T-cell (primary cell): ENCODE measurements around the gene JAG2. TPM values are rescaled to one million over a fixed set of nuclear protein-coding genes. Genes with fewer than 3 reads are reported as not detected.
A peak's percentile ranks its signal among the peaks of the same experiment; 100 is the strongest.

Source experiments
- ATAC-seq, 4 experiments: fragments of 200-7000 bp in 3 of 4; fragments of 150-1000 bp in 1 of 4; cut with Tn5 transposase; replicated peaks in 1 of 4; 1 replicate in 3 of 4; 2 replicates in 1 of 4; pipeline ENCODE4 v1.10.0; 2021; ENCODE audit warnings: moderate library complexity in 3 of 4, mild to moderate bottlenecking in 2 of 4, moderate number of reproducible peaks in 1 of 4
- CTCF ChIA-PET, 2 donors: fragments of 300-600 bp; sonication (Branson Sonifier 250); formaldehyde crosslinking; loops; one replicate each; lab custom pipeline; 2022; ENCODE audit warnings: antibody characterized with exemption in 2 of 2; lab: Charles Lee
- POLR2A ChIA-PET, 2 donors: fragments of 300-600 bp; sonication (Branson Sonifier 250); formaldehyde crosslinking; loops; one replicate each; lab custom pipeline; 2022; ENCODE audit warnings: antibody characterized with exemption in 2 of 2; lab: Charles Lee
- DNase-seq, 35 experiments: peaks; one replicate each; pipeline versions ENCODE4 v3.0.0 to v3.0.0-alpha.2; 2013 to 2023
- H3K27ac ChIP-seq: one replicate; pipeline ENCODE4 v1.5.1; 2013; ENCODE audit warnings: low read length
- H3K27me3 ChIP-seq, 2 experiments: replicated peaks in 1 of 2; 1 replicate in 1 of 2; 2 replicates in 1 of 2; pipeline versions ENCODE4 v1.6.1 to v1.7.0; 2013; ENCODE audit warnings: low read length in 1 of 2, mixed read lengths in 1 of 2; ENCODE audit not compliant: control insufficient read depth in 2 of 2, insufficient read depth in 2 of 2; ENCODE audit errors: extremely low read depth in 1 of 2
- H3K36me3 ChIP-seq, 2 donors: 1 replicate in 1 of 2; 2 replicates in 1 of 2; pipeline versions ENCODE4 v1.6.1 to v1.7.0; 2013; ENCODE audit warnings: low read length in 1 of 2; ENCODE audit not compliant: control insufficient read depth in 2 of 2, insufficient read depth in 1 of 2; ENCODE audit errors: extremely low read depth in 1 of 2
- H3K4me1 ChIP-seq, 2 experiments: 1 replicate in 1 of 2; 2 replicates in 1 of 2; pipeline versions ENCODE4 v1.6.1 to v1.7.0; 2013; ENCODE audit warnings: low read length in 2 of 2, mixed read lengths in 1 of 2; ENCODE audit not compliant: insufficient read depth in 2 of 2, control insufficient read depth in 1 of 2; ENCODE audit errors: extremely low read depth in 1 of 2
- H3K4me3 ChIP-seq, 2 donors: 1 replicate in 1 of 2; 2 replicates in 1 of 2; pipeline versions ENCODE4 v1.5.1 to v1.7.0; 2013; ENCODE audit warnings: mild to moderate bottlenecking in 2 of 2, low read length in 1 of 2, moderate library complexity in 1 of 2; ENCODE audit not compliant: control insufficient read depth in 1 of 2; ENCODE audit errors: extremely low read depth in 1 of 2
- H3K9me3 ChIP-seq: 2 replicates; pipeline ENCODE4 v1.7.0; 2013
- H3K27ac Mint-ChIP-seq, 2 donors: one replicate each; pipeline ENCODE4 v1.8.0; 2020 to 2021; ENCODE audit warnings: mild to moderate bottlenecking in 2 of 2, mixed read lengths in 2 of 2
- H3K27me3 Mint-ChIP-seq, 2 donors: one replicate each; pipeline ENCODE4 v1.8.0; 2021 to 2022; ENCODE audit warnings: mixed read lengths in 2 of 2
- H3K36me3 Mint-ChIP-seq: one replicate; pipeline ENCODE4 v1.8.0; 2021; ENCODE audit warnings: mixed read lengths
- H3K4me1 Mint-ChIP-seq, 3 donors: one replicate each; pipeline ENCODE4 v1.8.0; 2020 to 2022; ENCODE audit warnings: mixed read lengths in 3 of 3, mild to moderate bottlenecking in 1 of 3
- H3K4me3 Mint-ChIP-seq, 3 donors: one replicate each; pipeline ENCODE4 v1.8.0; 2020 to 2022; ENCODE audit warnings: mild to moderate bottlenecking in 3 of 3, mixed read lengths in 3 of 3, moderate library complexity in 3 of 3
- H3K9me3 Mint-ChIP-seq, 3 donors: one replicate each; pipeline ENCODE4 v1.8.0; 2020 to 2022; ENCODE audit warnings: mixed read lengths in 3 of 3
- WGBS: methylation state at CpG from one replicate; pipeline ENCODE4 v1.1.5; 2013; ENCODE audit warnings: missing lambda C conversion rate; ENCODE audit not compliant: insufficient coverage; 5-methylcytosine and 5-hydroxymethylcytosine counted together
- total RNA-seq, 35 experiments: library from RNA in 6 of 35; stranded (reverse) in 6 of 35; fragments of 120-200 nt in 1 of 35; gene quantifications; one replicate each; pipeline versions ENCODE4 v1.2.1 to v1.2.4 and lab custom pipeline; 2013 to 2026

JAG2 gene
- total RNA-seq, 5 donors from 2014 or later (not counting 1 experiment from before 2014, with no cell fraction given): 0.76 to 1.9 (median 1.2) TPM

- POLR2A ChIA-PET: no interaction called here
- DNase-seq (peak in 7 of 35 experiments; percentile 15 to 52 (median 29)), ATAC-seq (peak in 3 of 4 experiments; percentile 20 to 44 (median 36))
- H3K36me3 Mint-ChIP-seq: no peaks in the 10 kb centered on the region
- CTCF ChIA-PET: interaction anchor here (0.5 to 0.7 kb wide), 2 partner anchors 160 to 294 kb away, joined by 3 to 4 read pairs; no protein-coding TSS in a partner anchor
- Histone ChIP-seq H3K27me3 (peaks cover 4 to 84% of the 10 kb centered on the region in 2 experiments), H3K27ac (no peak overlapping the region), H3K4me3 (peak overlapping the region in 1 of 2 donors; percentile 32), H3K36me3 (no peaks in the 10 kb centered on the region), H3K9me3 (no peaks in the 10 kb centered on the region), H3K4me1 (peaks cover 31 to 52% of the 10 kb centered on the region in 2 experiments)
- WGBS: 17% methylated on average over 19 of the region's 25 CpGs
- peaks cover 15 to 42% of the 10 kb centered on the region in 2 donors for H3K27me3 Mint-ChIP-seq
- H3K27ac Mint-ChIP-seq: peak overlapping the region in 1 of 2 donors; percentile 24
- H3K4me1 Mint-ChIP-seq: peaks cover 18 to 36% (median 24%) of the 10 kb centered on the region in 3 donors
- H3K4me3 Mint-ChIP-seq: peak overlapping the region in 1 of 3 donors; percentile 71
- H3K9me3 Mint-ChIP-seq: no peaks in the 10 kb centered on the region
Measured at GRCh38 chr14:105195522-105196264, 27.1 kb upstream of the JAG2 start.

GRCh38 chr14:105195051-105195450, 26.5 kb upstream of the JAG2 start:
- peaks cover 31 to 52% of the 10 kb centered on the region in 2 experiments for H3K4me1 ChIP-seq
- POLR2A ChIA-PET: interaction anchor here in 1 of 2 donors (0.6 kb wide), 1 partner anchor 155 kb away, joined by 5 read pairs; no protein-coding TSS in a partner anchor
- DNase-seq (no peak), ATAC-seq (no peak)
- H3K27ac ChIP-seq: no peak overlapping the region
- CTCF ChIA-PET: interaction anchor here (0.6 to 0.7 kb wide), 2 partner anchors 161 to 205 kb away, joined by 3 to 4 read pairs; no protein-coding TSS in a partner anchor
- H3K9me3 ChIP-seq: no peaks in the 10 kb centered on the region
- H3K27me3 ChIP-seq: peaks cover 4 to 78% of the 10 kb centered on the region in 2 experiments
- no peaks in the 10 kb centered on the region for H3K9me3 Mint-ChIP-seq
- WGBS: 80% methylated on average over 1 of the region's 10 CpGs
- no peaks in the 10 kb centered on the region for H3K36me3 Mint-ChIP-seq
- no peak overlapping the region for H3K27ac Mint-ChIP-seq
- no peak overlapping the region for H3K4me3 ChIP-seq
- H3K4me1 Mint-ChIP-seq: peaks cover 18 to 36% (median 24%) of the 10 kb centered on the region in 3 donors
- peak overlapping the region in 1 of 3 donors; percentile 71 for H3K4me3 Mint-ChIP-seq
- peaks cover 13 to 37% of the 10 kb centered on the region in 2 donors for H3K27me3 Mint-ChIP-seq
- no peaks in the 10 kb centered on the region for H3K36me3 ChIP-seq

GRCh38 chr14:105193916-105194782, 25.6 kb upstream of the JAG2 start:
- Histone ChIP-seq H3K36me3 (no peaks in the 10 kb centered on the region), H3K4me3 (peak overlapping the region in 1 of 2 donors; percentile 32), H3K4me1 (peaks cover 31 to 52% of the 10 kb centered on the region in 2 experiments), H3K27me3 (peaks cover 4 to 75% of the 10 kb centered on the region in 2 experiments), H3K9me3 (no peaks in the 10 kb centered on the region), H3K27ac (no peak overlapping the region)
- H3K27me3 Mint-ChIP-seq: peaks cover 11 to 28% of the 10 kb centered on the region in 2 donors
- DNase-seq: peak in 23 of 35 experiments; percentile 20 to 55 (median 38)
- WGBS: 36% methylated on average over 13 of the region's 17 CpGs
- peak overlapping the region in 1 of 2 donors; percentile 74 for H3K27ac Mint-ChIP-seq
- ChIA-PET CTCF (interaction anchor here in 1 of 2 donors (0.6 kb wide), 2 partner anchors 131 to 206 kb away, joined by 3 to 5 read pairs; no protein-coding TSS in a partner anchor), POLR2A (interaction anchor here in 1 of 2 donors (0.6 kb wide), 1 partner anchor 156 kb away, joined by 5 read pairs; no protein-coding TSS in a partner anchor)
- ATAC-seq: peak; percentile 30 to 62 (median 48)
- no peaks in the 10 kb centered on the region for H3K36me3 Mint-ChIP-seq
- peak overlapping the region in 2 of 3 donors; percentile 28 to 49 for H3K4me3 Mint-ChIP-seq
- H3K9me3 Mint-ChIP-seq: no peaks in the 10 kb centered on the region
- H3K4me1 Mint-ChIP-seq: peaks cover 18 to 34% (median 24%) of the 10 kb centered on the region in 3 donors

GRCh38 chr14:105192866-105193731, 24.5 kb upstream of the JAG2 start:
- H3K4me3 Mint-ChIP-seq: peak overlapping the region in 2 of 3 donors; percentile 25 to 49
- peaks cover 3 to 73% of the 10 kb centered on the region in 2 experiments for H3K27me3 ChIP-seq
- no peak for DNase-seq
- H3K9me3 ChIP-seq: no peaks in the 10 kb centered on the region
- no peak overlapping the region for H3K27ac Mint-ChIP-seq
- peaks cover 31 to 52% of the 10 kb centered on the region in 2 experiments for H3K4me1 ChIP-seq
- no peak overlapping the region for H3K27ac ChIP-seq
- peaks cover 18 to 31% (median 24%) of the 10 kb centered on the region in 3 donors for H3K4me1 Mint-ChIP-seq
- no peaks in the 10 kb centered on the region for H3K9me3 Mint-ChIP-seq
- peak; percentile 40 to 66 (median 64) for ATAC-seq
- peaks cover 8 to 25% of the 10 kb centered on the region in 2 donors for H3K27me3 Mint-ChIP-seq
- POLR2A ChIA-PET: no interaction called here
- CTCF ChIA-PET: interaction anchor here in 1 of 2 donors (0.6 kb wide), 1 partner anchor 130 kb away, joined by 5 read pairs; no protein-coding TSS in a partner anchor
- H3K4me3 ChIP-seq: peak overlapping the region in 1 of 2 donors; percentile 51
- no peaks in the 10 kb centered on the region for H3K36me3 ChIP-seq
- 14% methylated on average over 26 of the region's 29 CpGs for WGBS
- no peaks in the 10 kb centered on the region for H3K36me3 Mint-ChIP-seq

GRCh38 chr14:105187935-105188524, 19.5 kb upstream of the JAG2 start:
- no peak for ATAC-seq
- no peak overlapping the region for H3K4me3 ChIP-seq
- no peak for DNase-seq
- ChIA-PET POLR2A (no interaction called here), CTCF (no interaction called here)
- Mint-ChIP-seq H3K4me3 (no peak overlapping the region), H3K27ac (no peak overlapping the region), H3K9me3 (no peaks in the 10 kb centered on the region), H3K4me1 (peaks cover 2% of the 10 kb centered on the region in 3 donors), H3K36me3 (no peaks in the 10 kb centered on the region), H3K27me3 (peaks cover 3 to 8% of the 10 kb centered on the region in 2 donors)
- WGBS: 77% methylated on average over 9 of the region's 14 CpGs
- peaks cover 0 to 32% of the 10 kb centered on the region in 2 experiments for H3K27me3 ChIP-seq
- H3K9me3 ChIP-seq: no peaks in the 10 kb centered on the region
- no peaks in the 10 kb centered on the region for H3K36me3 ChIP-seq
- H3K27ac ChIP-seq: no peak overlapping the region
- H3K4me1 ChIP-seq: peaks cover 3 to 5% of the 10 kb centered on the region in 2 experiments
